ENCODE results near the gene ZNF385D.

DNA sequence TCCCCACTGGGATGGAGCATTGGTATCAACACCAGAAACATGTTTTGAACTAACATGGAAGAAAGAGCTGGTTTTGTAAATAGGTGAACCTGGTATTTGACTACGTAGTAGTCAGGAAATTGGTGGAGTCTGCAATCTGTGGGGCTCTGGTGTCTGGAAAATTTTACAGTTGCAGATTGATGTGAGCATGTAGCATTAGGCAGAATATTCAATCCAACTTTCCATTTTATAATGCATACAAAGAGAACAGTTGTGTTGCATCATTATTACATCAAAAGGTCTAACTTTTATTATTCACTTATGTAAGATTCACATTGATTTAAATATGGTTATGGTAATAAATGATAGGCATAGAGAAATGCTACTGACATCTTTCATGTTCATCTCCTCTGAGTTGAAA, 340.0 kb downstream of the ZNF385D start:
- TF ChIP-seq POLR2AphosphoS5 (IDR thresholded peaks at IDR 0.05; ENCODE audit: borderline replicate concordance, low read depth, low read length) (no peak), FOXP2 (optimal IDR thresholded peaks at IDR 0.05; ENCODE audit: control extremely low read depth, extremely low read length, insufficient read depth) (no peak), EZH2 (IDR thresholded peaks at IDR 0.05) (no peak)

Measured in SK-N-MC (cell line).